Tibial nerve (tissue), 4 donors: ENCODE data around the gene THOC6.

Experiments used
- EP300 ChIP-seq, 2 donors: sonication (generic); formaldehyde crosslinking; IDR thresholded peaks; one replicate each; pipeline ENCODE4 v1.6.1; 2017; ENCODE audit warnings: antibody characterized with exemption in 2 of 2, mild to moderate bottlenecking in 1 of 2
- POLR2A ChIP-seq, 2 donors: fragments of 450-650 bp; IDR thresholded peaks; one replicate each; pipeline ENCODE4 v1.6.1; 2017; ENCODE audit warnings: antibody characterized with exemption in 2 of 2, mild to moderate bottlenecking in 2 of 2, moderate library complexity in 2 of 2
- TF ChIP-seq, protein P1 (sequence below), 5 experiments: fragments of 200-600 bp in 3 of 5; fragments of 450-650 bp in 2 of 5; sonication (generic) in 3 of 5; IDR thresholded peaks; one replicate each; pipeline ENCODE4 v1.5.1; 2016 to 2019; ENCODE audit warnings: antibody characterized with exemption in 5 of 5, mild to moderate bottlenecking in 3 of 5, moderate library complexity in 2 of 5

DNA sequence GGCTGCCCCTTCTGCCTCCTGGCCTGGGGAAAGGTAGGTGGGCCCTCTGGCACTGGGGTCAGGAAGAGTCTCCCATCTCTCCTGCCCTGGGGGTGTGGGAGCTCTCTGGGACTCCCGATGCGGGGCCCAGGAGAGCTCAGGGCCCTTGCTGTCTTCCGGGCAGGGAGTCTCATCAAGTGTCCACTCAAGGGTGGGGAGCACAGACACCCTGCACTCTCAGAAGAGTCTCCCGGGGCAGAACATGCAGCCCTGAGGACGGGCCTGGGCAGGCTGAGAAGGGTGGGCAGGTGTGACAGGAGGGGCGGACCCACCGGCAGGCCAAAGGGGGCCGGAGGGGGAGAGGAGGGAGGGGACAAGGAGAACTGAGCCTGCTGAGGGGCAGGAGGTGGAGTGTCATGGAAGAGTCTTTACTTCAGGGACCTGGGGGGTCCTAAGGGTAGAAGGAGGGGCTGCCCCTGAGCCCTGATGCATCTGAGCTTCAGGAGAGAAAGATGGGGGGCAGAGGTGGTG lies 35.2 kb upstream of the THOC6 start:
- TF ChIP-seq, protein P1, sequence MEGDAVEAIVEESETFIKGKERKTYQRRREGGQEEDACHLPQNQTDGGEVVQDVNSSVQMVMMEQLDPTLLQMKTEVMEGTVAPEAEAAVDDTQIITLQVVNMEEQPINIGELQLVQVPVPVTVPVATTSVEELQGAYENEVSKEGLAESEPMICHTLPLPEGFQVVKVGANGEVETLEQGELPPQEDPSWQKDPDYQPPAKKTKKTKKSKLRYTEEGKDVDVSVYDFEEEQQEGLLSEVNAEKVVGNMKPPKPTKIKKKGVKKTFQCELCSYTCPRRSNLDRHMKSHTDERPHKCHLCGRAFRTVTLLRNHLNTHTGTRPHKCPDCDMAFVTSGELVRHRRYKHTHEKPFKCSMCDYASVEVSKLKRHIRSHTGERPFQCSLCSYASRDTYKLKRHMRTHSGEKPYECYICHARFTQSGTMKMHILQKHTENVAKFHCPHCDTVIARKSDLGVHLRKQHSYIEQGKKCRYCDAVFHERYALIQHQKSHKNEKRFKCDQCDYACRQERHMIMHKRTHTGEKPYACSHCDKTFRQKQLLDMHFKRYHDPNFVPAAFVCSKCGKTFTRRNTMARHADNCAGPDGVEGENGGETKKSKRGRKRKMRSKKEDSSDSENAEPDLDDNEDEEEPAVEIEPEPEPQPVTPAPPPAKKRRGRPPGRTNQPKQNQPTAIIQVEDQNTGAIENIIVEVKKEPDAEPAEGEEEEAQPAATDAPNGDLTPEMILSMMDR (IDR thresholded peaks at IDR 0.05), result no peak
- no peak for TF ChIP-seq POLR2A (IDR thresholded peaks at IDR 0.05)
- no peak for TF ChIP-seq EP300 (IDR thresholded peaks at IDR 0.05)
